ENCODE results near the gene PDCL3.

The PDCL3 gene

DNA sequence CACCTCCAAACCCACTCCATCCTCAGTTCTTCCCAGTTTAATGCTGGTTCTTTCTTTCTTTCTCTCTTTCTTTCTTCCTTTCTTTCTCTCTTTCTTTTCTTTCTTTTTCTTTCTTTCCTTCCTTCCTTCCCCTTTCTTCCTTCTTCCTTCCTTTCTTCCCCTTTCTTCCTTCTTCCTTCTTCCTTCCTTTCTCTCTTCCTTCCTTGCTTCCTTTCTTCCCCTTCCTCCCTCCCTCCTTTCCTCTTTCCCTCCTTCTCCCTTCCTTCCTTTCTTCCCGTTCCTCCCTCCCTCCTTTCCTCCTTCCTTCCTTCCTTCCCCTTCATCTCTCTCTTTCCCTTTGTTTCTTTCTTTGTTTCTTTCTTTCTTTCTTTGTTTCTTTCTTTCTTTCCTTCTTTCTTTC is 50.9 kb downstream of the PDCL3 start:
- no peak for DNase-seq

DNA sequence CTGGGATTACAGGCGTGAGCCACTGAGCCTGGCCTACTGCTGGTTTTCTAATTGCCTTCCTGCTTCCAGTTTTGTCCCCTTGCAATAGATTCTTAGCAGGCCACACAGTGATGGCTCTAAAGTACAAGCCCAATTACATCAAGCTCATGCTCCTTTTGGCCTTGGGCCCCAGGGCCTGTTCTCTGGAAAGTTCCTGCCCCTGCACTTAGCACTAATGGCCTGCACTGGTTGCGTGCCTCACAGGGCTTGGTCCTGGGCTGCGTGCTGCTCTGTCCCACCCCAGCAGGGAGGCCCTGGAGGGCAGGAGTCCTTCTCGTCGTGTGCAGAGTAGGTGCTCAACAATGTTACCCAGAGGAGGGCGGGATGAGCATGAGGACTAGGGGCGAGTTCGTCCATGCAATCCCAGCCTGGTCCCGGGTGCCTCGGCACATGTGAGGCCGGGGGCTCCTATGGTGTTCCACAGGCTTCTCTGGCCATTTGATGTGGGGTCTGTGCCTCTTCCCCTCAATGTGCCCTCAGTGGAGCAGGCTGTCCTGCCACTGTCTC is 51.7 kb downstream of the PDCL3 start:
- DNase-seq: no peak

DNA sequence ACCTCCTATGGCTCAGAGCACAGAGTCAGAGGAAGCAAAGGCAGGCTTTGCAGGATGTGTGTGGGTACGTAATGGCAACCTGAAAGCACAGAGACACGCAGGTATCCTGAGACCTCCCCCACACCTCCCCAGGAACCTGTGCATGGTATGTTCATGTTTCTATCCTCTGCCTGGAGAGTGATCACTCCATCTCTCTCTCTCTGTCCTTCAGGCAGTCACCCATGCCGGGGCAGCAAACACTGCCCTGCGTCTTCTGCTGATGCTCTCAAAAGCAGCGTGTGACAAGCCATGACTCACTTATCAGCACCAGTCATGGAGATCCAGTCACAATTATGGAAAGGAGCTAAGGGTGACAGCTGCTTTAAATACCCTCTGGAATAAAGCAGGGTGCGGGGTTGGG is 52.7 kb downstream of the PDCL3 start:
- DNase-seq: no peak

DNA sequence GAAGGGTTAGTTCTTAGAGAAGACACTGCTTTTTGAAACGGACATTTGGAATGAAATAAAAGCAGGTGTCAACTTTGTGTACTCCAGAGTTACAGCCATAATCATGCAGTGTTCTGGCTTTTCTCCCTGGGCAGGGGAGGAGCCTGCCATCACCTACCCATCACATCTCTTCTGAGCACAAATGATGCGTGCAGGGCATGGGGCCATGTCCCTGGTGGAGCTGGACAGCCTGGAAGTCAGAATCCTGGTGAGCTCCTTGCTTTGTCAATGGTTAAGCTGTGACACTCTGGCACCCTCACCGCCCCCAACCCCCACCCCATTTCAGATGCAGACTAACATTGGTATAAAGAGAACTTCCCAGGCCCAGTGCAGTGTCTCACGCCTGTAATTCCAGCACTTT is 53.1 kb downstream of the PDCL3 start:
- DNase-seq: no peak

DNA sequence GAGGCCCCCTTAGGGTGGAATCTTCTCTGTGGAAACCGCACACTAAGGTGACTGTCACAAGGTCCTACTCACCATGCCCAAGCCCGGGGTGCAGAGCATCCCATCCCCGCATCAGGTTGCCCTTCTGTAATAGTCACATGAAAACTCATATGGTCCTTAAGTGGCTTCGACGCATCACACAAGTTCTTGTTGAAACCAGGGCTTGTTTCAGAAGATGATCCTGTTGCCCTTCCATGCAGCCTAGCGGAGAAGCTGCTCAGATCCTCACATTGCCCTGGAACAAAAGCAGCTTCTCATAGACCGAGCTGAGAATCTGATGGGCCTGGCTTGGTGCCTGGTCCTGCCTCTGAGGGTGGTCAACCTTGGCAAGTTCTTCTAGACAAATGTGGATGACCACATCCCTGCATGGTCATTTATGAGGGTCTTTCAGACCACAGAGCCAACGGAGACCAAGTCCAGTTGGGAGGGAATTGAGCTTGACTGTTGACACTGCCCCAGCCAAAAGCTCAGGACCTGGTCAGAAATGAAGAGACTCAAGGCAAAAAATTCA is 54.1 kb downstream of the PDCL3 start:
- no peak for DNase-seq

DNA sequence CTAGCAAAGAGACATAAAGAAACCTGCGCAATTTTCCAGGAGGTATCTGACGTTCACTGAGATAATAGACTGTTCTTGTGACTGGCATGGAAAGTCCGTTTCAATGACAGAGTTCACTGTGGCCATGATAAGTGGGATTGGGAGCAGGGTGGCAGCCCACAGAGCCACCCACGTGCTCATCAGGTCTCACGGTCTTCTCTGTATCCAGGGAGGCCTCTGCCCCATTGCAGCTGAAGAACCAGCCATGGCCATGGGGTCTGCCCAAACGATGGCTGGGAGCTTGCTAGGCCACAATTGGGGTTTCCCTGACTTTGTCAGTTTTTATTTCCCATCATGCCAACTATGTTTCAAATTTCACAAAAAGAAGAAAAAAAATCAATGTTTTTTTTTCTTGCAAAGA is 57.2 kb downstream of the PDCL3 start:
- DNase-seq: no peak

DNA sequence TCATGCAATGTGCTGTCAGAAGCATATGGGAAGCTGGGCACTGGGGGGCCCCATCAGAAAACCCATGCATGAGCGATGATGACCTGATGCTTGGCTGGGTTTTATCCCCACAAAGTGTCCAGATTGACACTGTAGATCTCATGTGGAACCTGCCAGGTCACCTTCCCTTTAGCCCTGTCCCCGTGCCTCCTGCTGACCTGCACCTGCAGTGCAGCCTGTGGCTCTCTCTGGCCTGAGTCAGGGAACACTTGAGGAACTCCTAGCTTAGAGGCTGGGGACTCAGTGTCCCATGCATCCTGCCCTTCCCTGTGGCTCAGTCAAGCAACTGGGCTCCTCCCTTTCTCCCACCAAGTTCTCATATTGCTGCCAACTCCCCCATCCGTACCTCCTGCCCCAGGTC is 57.7 kb downstream of the PDCL3 start:
- no peak for DNase-seq

DNA sequence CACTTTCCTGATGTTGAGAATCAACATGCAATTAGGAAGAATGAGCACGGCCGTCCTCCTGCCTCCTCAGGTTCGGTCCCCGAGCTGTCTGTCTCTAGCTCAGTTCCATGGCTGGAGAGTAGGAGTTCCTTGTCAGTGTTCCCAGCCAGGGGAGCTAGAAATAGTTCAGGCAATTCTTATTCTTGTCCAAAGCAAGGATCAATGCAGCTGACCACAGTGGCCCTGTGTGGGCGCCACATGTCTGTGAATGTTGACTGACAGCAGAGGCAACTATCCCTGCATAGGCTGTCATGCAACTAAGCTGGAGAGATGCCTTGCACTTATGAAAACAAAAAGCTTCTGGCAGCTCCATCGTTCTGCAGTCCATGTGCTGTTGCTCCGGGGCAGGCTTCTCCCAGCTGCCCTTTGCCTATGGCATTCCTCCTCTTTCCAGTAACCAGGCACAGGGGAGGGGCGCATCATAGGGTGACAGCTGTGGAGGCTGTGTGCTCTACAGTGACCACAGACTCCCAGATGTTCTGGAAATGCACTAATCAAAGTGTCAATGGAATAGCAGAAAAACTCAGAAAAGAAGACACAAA is 58.7 kb downstream of the PDCL3 start:
- no peak for DNase-seq

DNA sequence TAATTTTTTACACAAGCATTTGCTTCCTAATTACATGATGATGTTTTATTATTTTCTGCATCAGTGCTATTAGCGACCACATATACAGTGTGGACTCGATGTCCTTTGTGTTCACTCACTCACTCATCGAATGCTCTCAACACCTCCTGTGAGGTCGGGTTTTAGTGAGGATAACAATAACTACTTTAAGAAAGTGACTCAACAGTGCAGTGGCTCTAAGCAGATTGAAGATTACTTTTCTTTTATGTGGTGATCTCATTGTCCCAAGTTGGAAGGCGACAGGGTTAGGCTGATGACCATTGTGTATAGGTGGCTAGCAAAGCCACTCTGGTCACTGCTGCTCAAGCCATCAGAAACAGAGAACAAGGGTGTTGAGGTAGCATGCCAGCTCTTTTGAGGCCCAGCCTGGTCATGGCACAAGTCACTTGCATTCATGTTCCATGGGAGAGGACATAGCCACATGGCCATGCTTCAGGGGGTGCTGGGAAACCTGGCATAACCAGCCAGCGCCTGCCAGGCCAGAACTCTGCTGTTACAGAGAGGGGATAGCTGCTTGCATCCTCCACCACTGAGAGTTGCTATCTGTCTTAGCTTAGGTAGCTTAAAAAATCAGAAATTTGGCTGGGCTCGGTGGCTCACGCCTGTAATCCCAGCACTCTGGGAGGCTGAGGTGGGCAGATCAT is 60.4 kb downstream of the PDCL3 start:
- no peak for DNase-seq

DNA sequence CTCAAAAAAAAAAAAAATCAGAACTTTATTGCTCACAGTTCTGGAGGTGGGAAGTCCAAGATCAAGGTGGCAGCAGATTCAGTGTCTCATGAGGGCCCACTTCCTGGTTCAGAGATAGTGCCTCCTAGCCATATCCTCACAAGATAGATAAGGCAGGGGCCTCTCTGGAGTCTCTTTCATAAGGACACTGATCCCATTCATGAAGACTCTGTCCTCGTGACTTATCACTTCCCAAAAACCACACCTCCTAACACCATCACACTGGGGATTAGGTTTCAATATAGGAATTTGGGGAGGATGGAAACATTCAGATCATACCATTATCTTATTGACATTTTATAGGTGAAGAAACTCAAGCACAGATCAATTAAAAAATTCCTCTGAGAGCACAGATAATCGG is 61.1 kb downstream of the PDCL3 start:
- no peak for DNase-seq

DNA sequence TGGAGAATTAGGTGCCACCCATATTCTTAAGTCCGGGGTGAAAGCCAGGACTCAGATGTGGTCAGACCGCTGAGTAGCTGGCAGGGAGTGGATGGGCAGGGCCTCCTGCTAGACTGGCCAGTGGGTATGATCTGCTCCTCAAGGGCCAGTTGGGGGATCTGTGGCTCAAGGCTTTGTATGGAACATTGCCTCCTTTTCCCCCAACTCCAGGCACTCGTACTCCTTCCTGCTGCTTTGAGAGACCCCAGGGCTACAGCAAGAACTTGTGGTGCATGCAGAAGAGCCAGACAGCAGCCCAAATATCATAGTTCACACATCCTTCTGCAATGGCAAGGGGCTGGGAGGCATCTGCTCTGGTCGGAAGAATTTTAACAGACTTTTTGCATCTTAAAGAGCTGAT is 61.7 kb downstream of the PDCL3 start:
- DNase-seq: no peak

DNA sequence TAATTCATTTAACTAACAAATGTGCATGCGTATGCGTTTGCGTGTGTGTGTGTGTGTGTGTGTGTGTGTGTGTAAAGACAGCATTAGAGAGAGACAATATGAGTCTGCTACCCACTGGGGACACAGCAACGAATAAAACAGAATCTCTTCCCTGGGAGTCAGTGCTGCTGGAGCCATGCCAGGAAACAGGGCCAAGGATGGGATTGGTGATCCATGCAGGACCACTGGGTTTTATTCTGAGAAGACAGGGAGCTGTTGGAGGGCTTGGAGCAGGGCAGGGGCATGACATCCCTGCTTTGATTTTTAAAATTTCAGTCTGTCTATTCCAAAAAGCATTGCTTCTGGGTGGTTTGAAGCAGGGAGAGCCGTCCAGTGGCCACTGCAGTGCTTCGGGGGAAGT is 62.9 kb downstream of the PDCL3 start:
- DNase-seq: no peak
